GM23338 (cell line): ENCODE data around the gene CEP131. TPM values are rescaled to one million over a fixed set of nuclear protein-coding genes. Genes with fewer than 3 reads are reported as not detected.

Experiments used
- ATAC-seq: fragments of 200-7000 bp; cut with Tn5 transposase; 3 replicates; pipeline ENCODE4 v1.9.1; 2020
- DNase-seq: peaks from one replicate; pipeline ENCODE4 v3.0.0-alpha.2; 2015; ENCODE audit warnings: low spot score
- H2AFZ ChIP-seq: fragments of 200-600 bp; sonication (generic); 2 replicates; pipeline ENCODE4 v1.8.0; 2016; ENCODE audit warnings: antibody characterized with exemption, mild to moderate bottlenecking, moderate library complexity
- H3F3A ChIP-seq: fragments of 200-600 bp; sonication (generic); replicated peaks from 2 replicates; pipeline ENCODE4 v1.8.0; 2017; ENCODE audit warnings: antibody characterized with exemption, mixed run types, low read depth
- H3K27ac ChIP-seq: fragments of 200-600 bp; sonication (generic); 2 replicates; pipeline ENCODE4 v1.6.1; 2016; ENCODE audit warnings: low read depth
- H3K27me3 ChIP-seq: fragments of 200-600 bp; sonication (generic); 2 replicates; pipeline ENCODE4 v1.8.0; 2016; ENCODE audit warnings: mild to moderate bottlenecking, mixed run types, moderate library complexity; ENCODE audit not compliant: insufficient read depth
- H3K36me3 ChIP-seq: fragments of 200-600 bp; sonication (generic); 2 replicates; pipeline ENCODE4 v1.8.0; 2016; ENCODE audit warnings: mild to moderate bottlenecking; ENCODE audit not compliant: insufficient read depth
- H3K4me1 ChIP-seq: fragments of 200-600 bp; sonication (generic); 2 replicates; pipeline ENCODE4 v1.8.0; 2016; ENCODE audit warnings: mild to moderate bottlenecking, moderate library complexity; ENCODE audit not compliant: insufficient read depth
- H3K4me2 ChIP-seq: fragments of 200-600 bp; sonication (generic); 2 replicates; pipeline ENCODE4 v1.7.1; 2017; ENCODE audit warnings: mixed run types
- H3K4me3 ChIP-seq: fragments of 200-600 bp; sonication (generic); 2 replicates; pipeline ENCODE4 v1.6.1; 2016; ENCODE audit warnings: mixed run types
- H3K79me2 ChIP-seq: fragments of 200-600 bp; sonication (generic); replicated peaks from 2 replicates; pipeline ENCODE4 v1.8.0; 2017; ENCODE audit warnings: mild to moderate bottlenecking; ENCODE audit not compliant: insufficient read depth
- H3K9me2 ChIP-seq: fragments of 200-600 bp; sonication (generic); 2 replicates; pipeline ENCODE4 v1.8.0; 2017; ENCODE audit not compliant: insufficient read depth
- H4K20me1 ChIP-seq: fragments of 200-600 bp; sonication (generic); replicated peaks from 2 replicates; pipeline ENCODE4 v1.8.0; 2017; ENCODE audit warnings: mild to moderate bottlenecking; ENCODE audit not compliant: insufficient read depth
- H3K27ac Mint-ChIP-seq: 2 replicates; pipeline ENCODE4 v1.8.0; 2020; ENCODE audit warnings: inconsistent platforms, mild to moderate bottlenecking, moderate library complexity, mixed read lengths
- H3K27me3 Mint-ChIP-seq: 3 replicates; pipeline ENCODE4 v1.8.0; 2022; ENCODE audit warnings: low read depth, mild to moderate bottlenecking, moderate library complexity, mixed read lengths, inconsistent platforms; ENCODE audit not compliant: insufficient read depth, poor library complexity
- H3K36me3 Mint-ChIP-seq: 3 replicates; pipeline ENCODE4 v1.8.0; 2021; ENCODE audit warnings: low read depth, mild to moderate bottlenecking, inconsistent platforms, moderate library complexity, mixed read lengths
- H3K4me1 Mint-ChIP-seq: 3 replicates; pipeline ENCODE4 v1.8.0; 2020; ENCODE audit warnings: mild to moderate bottlenecking, inconsistent platforms, mixed read lengths
- H3K4me3 Mint-ChIP-seq: 3 replicates; pipeline ENCODE4 v1.8.0; 2021; ENCODE audit warnings: moderate library complexity, mild to moderate bottlenecking, inconsistent platforms, mixed read lengths
- H3K9me3 Mint-ChIP-seq: 3 replicates; pipeline ENCODE4 v1.8.0; 2020; ENCODE audit warnings: moderate library complexity, mild to moderate bottlenecking, inconsistent platforms, mixed read lengths
- CREB1 ChIP-seq: fragments of 250-450 bp; sonication (Bioruptor Pico); IDR thresholded peaks from 2 replicates; pipeline ENCODE4 v1.5.0; 2020; ENCODE audit warnings: low read depth, mild to moderate bottlenecking, moderate library complexity
- CTCF ChIP-seq, 2 experiments: fragments of 200-600 bp in 1 of 2; sonication (generic) in 1 of 2; conservative IDR thresholded peaks; 2 replicates each; pipeline versions ENCODE4 v1.5.1 to v1.6.1; 2016 to 2017; ENCODE audit warnings: antibody characterized with exemption in 2 of 2, low read depth in 2 of 2, mild to moderate bottlenecking in 2 of 2, moderate library complexity in 1 of 2
- ETS1 ChIP-seq: IDR thresholded peaks from 2 replicates; pipeline ENCODE4 v1.6.1; 2016; ENCODE audit warnings: antibody characterized with exemption
- EZH2 ChIP-seq: fragments of 200-600 bp; sonication (generic); IDR thresholded peaks from one replicate; pipeline ENCODE4 v1.8.0; 2017; ENCODE audit warnings: antibody characterized with exemption, mild to moderate bottlenecking, low read depth; ENCODE audit not compliant: unreplicated experiment
- EZH2phosphoT487 ChIP-seq: fragments of 200-600 bp; sonication (generic); IDR thresholded peaks from one replicate; pipeline ENCODE4 v1.8.1; 2018; ENCODE audit warnings: antibody characterized with exemption; ENCODE audit not compliant: unreplicated experiment
- JUNB ChIP-seq: IDR thresholded peaks from one replicate; pipeline ENCODE4 v1.6.1; 2016; ENCODE audit warnings: antibody characterized with exemption; ENCODE audit not compliant: unreplicated experiment
- NANOG ChIP-seq: IDR thresholded peaks from 2 replicates; pipeline ENCODE4 v1.6.1; 2016; ENCODE audit warnings: antibody characterized with exemption, borderline replicate concordance
- POLR2AphosphoS5 ChIP-seq: IDR thresholded peaks from 2 replicates; pipeline ENCODE4 v1.6.1; 2016; ENCODE audit warnings: antibody characterized with exemption, low read depth
- STAT1 ChIP-seq: IDR thresholded peaks from one replicate; pipeline ENCODE4 v1.6.1; 2016; ENCODE audit warnings: antibody characterized with exemption; ENCODE audit not compliant: unreplicated experiment
- ZNF114 ChIP-seq: fragments of 250-450 bp; sonication (Bioruptor Pico); IDR thresholded peaks from 2 replicates; pipeline ENCODE4 v1.5.0; 2020; ENCODE audit warnings: mild to moderate bottlenecking, moderate library complexity
- ZNF331 ChIP-seq: fragments of 250-450 bp; sonication (Bioruptor Pico); IDR thresholded peaks from 2 replicates; pipeline ENCODE4 v1.5.0; 2020; ENCODE audit warnings: low read depth, mild to moderate bottlenecking, moderate library complexity
- ZNF462 ChIP-seq: fragments of 250-450 bp; sonication (Bioruptor Pico); IDR thresholded peaks from 2 replicates; pipeline ENCODE4 v1.5.0; 2020; ENCODE audit warnings: mild to moderate bottlenecking, moderate library complexity
- polyA plus RNA-seq: library from polyadenylated mRNA; unstranded; fragments of >200 nt; fragmentation: Nextera tagmentation; extraction: Ambion mirVana; gene quantifications from 2 replicates; pipeline ENCODE4 v1.2.1, GENCODE V29; 2016
- total RNA-seq: library from RNA; depleted of rRNA; stranded (reverse); fragments of >200 nt; shearing (Covaris generic); gene quantifications from 2 replicates; pipeline ENCODE4 v1.2.3, GENCODE V29; 2014

The CEP131 gene
- total and polyA plus RNA-seq, 2 experiments from 2014 or later, result 26.8 to 35.5 TPM

GRCh38 chr17:81228834-81229665 is 6.3 kb upstream of the CEP131 start (continued):
- no peak for TF ChIP-seq CTCF (conservative IDR thresholded peaks at IDR 0.05; ENCODE audit: low read depth in 2 of 2)
- no peak for TF ChIP-seq CREB1 (CRISPR knock-in tag)
- no peak for TF ChIP-seq NANOG
- no peak for TF ChIP-seq STAT1
- TF ChIP-seq EZH2, result no peak
- no peak for TF ChIP-seq POLR2AphosphoS5

- H3K4me2 ChIP-seq, result no peak overlapping the region
- H3K4me3 ChIP-seq, result no peak overlapping the region
- Mint-ChIP-seq H3K36me3 (peaks cover 12% of the 10 kb centered on the region), H3K9me3 (no peaks in the 10 kb centered on the region; the same call in 2 of the 3 replicates), H3K27me3 (peaks cover 3% of the 10 kb centered on the region), H3K27ac (no peak overlapping the region), H3K4me1 (peaks cover 6% of the 10 kb centered on the region), H3K4me3 (no peak overlapping the region)
- H3F3A ChIP-seq, result no peaks in the 10 kb centered on the region
- DNase-seq, result no peak
- no peaks in the 10 kb centered on the region for H3K79me2 ChIP-seq
- no peaks in the 10 kb centered on the region for H3K36me3 ChIP-seq
- 0 out of 2 replicates have a peak, but pooled peaks cover 3% of the 10 kb centered on the region for H3K27me3 ChIP-seq
- peaks cover 5% of the 10 kb centered on the region; the same call in 1 of the 2 replicates for H3K4me1 ChIP-seq
- H3K27ac ChIP-seq, result no peak overlapping the region
- ATAC-seq, result no peak
- H4K20me1 ChIP-seq, result no peaks in the 10 kb centered on the region
- no peaks in the 10 kb centered on the region for H3K9me2 ChIP-seq
- no peak overlapping the region for H2AFZ ChIP-seq
- no peak for TF ChIP-seq ZNF462 (CRISPR knock-in tag)
- TF ChIP-seq CTCF (conservative IDR thresholded peaks at IDR 0.05; ENCODE audit: low read depth in 2 of 2), result no peak
- TF ChIP-seq CREB1 (CRISPR knock-in tag), result no peak
- no peak for TF ChIP-seq JUNB
- TF ChIP-seq ZNF114 (CRISPR knock-in tag), result no peak
- TF ChIP-seq ZNF331, result no peak
- TF ChIP-seq EZH2phosphoT487, result no peak
- no peak for TF ChIP-seq STAT1
- TF ChIP-seq ETS1, result no peak
- no peak for TF ChIP-seq EZH2
- TF ChIP-seq NANOG, result no peak
Observed at GRCh38 chr17:81228420-81228819, 5.7 kb upstream of the CEP131 start.
